HG02938 (cell line): ENCODE measurements around the gene NOL7.

ENCODE experiments used
- ATAC-seq: cut with Tn5 transposase; IDR thresholded peaks from one replicate; pipeline ENCODE4 v1.9.1; 2021; ENCODE audit warnings: mild to moderate bottlenecking, moderate library complexity; ENCODE audit not compliant: unreplicated experiment

Gene NOL7

DNA sequence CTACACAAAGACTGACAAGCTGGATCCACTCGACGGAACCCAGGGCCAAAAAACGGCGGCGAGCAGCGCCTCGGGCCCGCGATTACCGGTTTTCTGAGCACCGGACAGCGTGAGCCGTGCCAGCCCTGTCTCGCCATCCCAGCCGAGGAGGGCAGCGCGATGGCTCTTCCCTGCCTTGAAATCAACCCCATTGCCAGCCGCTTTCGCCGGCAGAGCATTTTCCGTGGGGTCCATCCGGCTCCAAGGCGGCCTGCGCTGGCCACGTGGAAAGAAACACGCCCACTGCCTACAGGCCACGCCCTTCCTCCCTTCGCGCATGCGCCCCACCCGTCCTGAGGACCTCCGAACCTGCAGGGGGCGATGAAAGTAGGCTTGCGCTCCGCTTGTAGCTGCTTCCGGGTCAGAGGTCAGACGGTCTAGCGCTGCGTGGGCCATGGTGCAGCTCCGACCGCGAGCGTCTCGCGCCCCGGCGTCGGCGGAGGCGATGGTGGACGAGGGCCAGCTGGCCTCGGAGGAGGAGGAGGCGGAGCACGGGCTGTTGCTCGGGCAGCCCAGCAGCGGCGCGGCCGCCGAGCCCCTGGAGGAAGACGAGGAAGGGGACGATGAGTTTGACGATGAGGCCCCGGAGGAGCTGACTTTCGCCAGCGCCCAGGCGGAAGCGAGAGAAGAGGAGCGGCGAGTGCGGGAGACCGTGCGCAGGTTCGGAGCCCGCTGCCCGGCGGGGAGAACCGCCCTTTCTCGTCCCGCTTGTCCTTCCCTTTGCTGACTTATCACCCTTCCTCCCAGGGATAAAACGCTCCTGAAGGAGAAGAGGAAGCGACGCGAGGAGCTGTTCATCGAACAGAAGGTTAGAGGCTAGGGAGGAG is at the start of gene NOL7:
Gene NOL7, plus strand, starts transcription at position 410 of the 866 bp plus-strand sequence. Its CDS starts 24 bp downstream, at position 434.
- ATAC-seq, result peak; percentile 88

DNA sequence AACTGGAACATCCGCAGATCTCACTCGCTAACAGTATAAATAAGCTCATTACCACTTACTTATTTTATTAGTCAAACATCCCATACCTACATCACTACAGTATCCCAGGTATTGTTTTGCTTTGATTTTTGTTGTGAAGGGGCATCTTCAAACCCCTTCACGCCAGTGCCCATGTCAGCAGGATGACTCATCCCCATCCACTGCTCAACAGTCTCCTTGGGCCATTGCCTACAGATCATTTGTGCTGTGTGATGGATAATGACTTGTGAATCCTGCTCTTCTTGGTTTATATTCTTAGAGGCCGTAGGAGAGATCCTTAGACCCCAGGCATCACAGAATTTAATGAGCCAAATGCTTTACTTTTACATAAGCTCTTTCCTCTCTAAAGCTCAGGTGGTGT is 49.2 kb upstream of the NOL7 start:
- ATAC-seq, result no peak

DNA sequence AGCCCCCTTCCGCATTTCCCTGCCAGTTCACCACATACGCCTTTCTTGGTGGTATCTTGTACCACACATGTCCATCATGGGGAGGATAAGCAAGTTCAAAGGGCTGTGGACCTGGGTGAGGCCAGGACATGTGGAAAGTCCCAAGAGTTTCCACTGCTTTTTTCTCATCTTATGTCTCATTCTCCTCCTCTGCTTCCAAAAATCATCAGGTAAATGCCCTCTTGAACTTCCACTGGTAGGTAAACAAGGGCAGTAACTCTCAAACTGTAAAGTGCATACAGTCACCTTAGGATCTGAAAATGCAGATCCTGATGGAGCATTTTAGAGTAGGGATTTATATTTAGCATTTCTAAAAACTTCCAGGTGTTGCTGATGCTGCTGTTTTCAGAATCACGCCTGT is 48.6 kb upstream of the NOL7 start:
- no peak for ATAC-seq

DNA sequence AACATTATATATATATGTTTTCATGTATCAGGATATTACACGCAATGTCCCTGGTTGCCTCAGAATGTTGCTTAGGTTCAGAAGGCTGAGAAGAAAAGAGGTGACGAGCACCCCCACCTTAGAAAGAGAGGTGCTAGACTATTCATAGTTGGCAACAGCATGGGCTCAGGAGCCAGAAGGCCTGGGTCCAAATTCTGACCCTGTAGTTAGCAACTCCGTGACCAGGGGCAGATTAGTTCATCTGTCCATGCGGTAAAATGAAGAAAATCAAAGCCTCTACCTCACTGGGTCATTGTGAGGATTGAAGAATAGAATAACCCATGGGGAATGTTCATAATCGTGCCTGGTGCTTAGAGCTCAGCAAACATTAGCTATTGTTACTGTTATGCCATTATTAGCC is 46.2 kb upstream of the NOL7 start:
- no peak for ATAC-seq

DNA sequence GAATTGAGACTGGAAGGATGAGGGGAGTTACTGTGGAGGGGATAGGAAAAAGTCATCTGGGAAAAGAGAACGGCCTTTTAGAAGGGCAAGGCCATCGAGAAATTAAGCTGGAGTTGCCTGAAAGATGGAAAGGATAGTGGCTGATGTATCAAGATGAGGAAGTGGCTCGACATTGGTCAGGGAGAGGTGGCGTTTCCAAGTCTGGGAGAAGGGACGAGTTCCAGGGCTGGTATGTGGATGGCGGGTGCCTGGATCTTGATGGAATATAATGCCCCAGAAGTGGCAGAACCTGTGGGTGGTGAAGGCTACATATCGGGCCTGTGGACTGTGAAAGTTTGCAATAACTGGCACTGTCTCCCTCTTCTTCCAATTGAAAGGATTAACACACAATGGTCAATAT is 42.9 kb upstream of the NOL7 start:
- ATAC-seq, result no peak

DNA sequence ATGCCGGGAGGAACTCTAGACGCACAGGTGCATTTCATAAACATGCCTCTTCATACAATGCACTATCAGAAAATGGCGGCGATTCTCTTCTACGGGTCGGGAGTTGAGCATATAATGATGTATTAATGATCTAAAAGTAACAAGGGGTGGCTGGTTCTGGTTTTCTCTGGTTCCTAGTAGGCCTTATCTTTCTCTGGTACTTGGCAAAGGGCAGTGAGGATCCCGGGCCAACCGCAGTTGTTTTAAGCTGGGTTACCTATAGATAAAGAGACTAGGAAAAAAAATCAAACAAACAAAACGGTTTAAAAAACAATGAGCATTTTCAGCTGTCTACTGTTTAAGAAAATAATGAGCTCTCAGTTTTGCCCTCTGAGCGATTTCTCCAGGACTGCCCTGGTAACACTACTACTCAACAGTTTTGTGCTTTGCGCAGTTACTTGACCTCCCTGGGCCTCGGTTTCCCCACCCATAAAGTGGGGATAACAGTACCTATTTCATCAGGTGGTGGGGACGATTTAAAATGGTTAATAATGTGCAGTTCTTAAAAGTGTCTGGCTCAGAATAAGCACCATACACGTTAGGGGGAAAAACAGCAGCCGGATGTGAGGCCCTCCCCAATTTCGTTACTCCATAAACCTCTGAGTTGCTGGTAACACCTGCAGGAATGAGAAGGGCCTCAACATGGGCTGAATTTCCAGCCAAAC is 42.0 kb upstream of the NOL7 start:
- no peak for ATAC-seq

DNA sequence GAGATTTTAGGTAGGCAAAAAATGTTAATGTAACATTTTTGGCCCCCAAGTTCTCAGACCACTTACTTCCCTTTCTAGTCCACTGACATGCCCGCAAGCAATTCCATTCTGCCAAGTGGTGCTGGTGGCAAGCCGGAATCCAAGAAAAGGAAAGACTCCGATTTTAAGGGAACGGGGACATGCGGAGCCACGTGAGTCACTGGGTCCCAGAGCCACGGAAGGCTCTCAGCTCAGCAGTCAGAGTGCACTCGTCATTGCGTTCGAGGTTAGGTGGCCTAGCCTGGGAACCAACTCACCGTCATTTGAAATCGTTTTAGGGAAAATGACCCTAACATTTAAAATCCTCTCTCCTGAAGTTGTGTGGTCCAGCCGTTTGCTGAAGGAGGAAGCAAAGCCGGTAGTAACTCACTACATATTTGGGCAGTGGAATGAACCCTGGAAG is 41.4 kb upstream of the NOL7 start:
- ATAC-seq, result no peak

DNA sequence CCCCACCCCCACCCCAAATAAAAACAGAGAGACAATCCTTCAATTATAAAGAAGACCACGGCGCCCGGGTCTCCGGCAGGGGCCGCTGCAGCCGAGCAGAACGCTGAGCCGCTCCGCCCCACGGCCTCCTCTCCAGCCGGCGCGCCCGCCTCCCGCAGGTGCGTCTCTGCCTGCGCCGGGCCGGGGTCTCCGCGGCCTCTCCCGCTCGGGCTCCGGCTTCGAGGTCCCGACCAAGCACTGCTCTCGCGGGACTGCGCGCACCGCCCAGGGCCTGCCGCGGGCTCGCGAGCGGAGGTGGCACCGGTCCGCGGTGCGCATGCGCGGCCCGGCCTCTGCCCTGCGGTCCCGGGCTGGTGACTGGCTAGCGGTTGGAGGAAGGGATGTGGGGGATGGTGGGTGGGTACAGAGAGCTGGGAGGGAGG is 41.0 kb upstream of the NOL7 start:
- ATAC-seq, result peak; percentile 73

DNA sequence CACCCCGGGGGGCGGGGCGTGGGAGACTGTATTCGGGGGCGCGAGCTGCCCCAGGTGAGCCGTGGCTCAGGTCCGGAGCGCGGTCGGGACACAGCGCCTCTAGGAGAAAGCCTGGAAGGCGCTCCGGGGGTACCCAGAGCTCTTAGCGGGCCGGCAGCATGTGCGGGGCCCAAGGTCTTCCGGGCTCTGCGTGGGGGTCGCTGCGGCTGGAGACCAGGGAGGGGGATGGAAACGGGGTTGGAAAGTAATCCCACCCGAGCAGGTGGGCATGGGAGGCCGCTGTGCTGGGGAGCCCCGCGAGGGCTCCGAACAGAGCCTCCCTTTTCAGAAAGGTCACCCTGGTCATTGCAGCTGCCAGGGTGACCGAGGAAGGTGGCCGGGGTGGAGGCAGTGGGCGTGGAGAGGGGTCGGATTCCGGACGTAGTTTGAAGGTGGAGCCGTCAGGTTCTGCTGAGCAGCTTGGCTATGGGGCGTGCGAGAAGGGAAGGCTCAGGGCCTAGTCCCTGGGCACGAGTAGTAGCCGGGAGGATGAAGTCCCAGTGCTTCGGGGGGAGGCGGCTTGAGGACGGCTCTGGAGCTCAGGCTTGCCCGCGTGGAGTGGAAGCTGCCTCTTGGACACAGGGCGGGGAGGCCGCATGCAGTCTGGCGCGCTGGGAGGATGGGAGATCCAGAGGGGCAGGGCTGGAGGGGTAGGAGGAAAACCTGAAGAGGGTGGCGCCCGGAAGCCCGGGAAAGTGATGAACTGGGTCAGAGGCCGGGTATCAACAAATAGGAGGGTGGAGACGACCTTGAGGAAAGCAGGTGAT is 40.4 kb upstream of the NOL7 start, which contains the start of gene SIRT5:
Gene SIRT5, plus strand, starts transcription at position 31 of the 806 bp plus-strand sequence. CDS start 9,510 bp downstream, outside the sequence.
- peak; percentile 63 for ATAC-seq

DNA sequence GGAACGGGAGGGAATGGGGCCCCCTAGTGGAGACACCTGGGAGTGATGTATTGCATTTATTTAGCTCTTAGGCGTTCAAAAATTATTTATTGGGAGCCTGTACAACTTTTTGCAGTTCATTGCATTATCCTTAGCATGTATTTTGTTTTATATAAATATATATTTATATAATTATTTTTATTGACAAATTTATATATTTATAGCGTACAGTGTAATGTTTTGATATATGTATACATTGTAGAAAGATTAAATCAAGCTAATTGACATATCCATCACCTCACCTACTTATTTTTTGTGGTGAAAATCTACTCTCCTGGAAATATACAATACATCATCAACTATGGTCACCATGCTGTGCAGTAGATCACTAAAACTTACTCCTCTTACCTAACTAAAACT is 39.8 kb upstream of the NOL7 start:
- no peak for ATAC-seq

DNA sequence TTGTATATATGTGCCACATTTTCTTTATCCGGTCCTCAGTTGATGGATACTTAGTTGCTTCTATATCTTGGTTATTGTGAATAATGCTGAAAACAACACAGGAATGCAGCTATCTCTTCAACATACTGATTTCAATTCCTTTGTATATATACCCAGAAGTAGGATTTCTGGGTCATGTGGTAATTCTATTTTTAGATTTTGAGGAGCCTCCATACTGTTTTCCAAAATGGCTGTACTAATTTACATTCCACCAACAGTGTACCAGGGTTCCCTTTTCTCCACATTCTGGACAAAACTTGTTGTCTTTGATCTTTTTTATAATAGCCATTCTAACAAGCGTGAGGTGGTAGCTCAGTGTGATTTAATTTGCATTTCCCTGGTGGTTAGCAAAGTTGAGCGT is 39.1 kb upstream of the NOL7 start:
- no peak for ATAC-seq

DNA sequence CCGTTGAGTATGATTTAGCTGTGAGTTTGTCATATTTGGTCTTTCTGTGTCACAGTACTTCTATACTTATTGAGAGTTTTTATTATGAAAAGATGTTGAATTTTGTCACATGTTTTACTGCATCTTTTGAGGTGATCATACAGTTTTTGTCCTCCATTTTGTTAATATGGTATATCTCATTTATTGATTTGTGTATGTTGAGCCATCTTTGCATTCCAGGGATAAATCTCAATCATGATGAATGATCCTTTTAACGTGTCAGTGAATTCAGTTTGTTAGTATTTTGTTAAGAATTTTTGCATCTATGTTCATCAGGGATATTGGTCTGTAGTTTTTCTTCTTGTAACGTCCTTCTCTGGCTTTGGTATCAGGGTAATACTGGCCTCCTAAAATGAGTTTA is 37.2 kb upstream of the NOL7 start:
- no peak for ATAC-seq

DNA sequence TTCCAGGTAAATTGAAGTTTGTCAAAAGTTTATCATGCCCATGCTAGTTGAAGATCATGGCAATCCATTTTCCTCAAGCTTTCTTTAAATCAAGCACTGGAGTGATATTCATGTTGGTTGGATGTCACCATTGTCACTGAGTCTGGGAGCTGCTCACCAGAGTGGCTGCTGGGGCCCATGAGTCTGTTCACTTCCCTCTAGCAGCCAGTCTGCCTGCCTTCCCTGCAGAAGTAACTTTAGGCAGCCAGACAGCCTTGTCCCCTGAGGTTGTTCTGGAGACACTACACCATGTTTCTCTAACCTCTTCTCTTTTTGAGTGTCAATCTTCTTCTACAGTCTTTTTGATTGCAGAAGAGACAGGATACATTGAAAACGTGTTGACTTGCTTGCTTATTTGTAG is 35.2 kb upstream of the NOL7 start:
- no peak for ATAC-seq

DNA sequence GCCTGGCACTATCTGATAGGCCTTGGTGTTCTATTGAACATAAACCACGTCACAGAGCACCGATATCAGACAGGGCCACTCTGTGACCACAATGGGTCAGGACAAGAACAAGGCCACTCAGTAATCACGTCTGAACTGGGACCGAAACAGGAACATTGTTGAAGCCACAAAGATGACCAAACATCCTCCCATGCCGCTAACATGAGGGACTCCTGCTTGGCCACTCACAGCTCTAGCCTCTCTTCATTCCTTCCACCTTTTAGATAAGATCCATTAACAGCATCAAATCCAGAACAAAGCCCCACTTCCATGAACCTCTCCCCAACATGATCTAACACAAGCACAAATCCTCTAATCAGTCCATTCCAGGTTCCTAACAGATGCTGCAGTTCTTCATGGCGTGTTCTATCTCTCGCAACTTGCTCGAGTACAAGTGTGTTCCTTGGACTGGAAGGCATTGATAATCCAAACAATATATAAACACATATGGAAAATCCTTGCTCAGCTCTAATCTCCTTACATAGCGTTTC is 33.4 kb upstream of the NOL7 start:
- ATAC-seq, result no peak

DNA sequence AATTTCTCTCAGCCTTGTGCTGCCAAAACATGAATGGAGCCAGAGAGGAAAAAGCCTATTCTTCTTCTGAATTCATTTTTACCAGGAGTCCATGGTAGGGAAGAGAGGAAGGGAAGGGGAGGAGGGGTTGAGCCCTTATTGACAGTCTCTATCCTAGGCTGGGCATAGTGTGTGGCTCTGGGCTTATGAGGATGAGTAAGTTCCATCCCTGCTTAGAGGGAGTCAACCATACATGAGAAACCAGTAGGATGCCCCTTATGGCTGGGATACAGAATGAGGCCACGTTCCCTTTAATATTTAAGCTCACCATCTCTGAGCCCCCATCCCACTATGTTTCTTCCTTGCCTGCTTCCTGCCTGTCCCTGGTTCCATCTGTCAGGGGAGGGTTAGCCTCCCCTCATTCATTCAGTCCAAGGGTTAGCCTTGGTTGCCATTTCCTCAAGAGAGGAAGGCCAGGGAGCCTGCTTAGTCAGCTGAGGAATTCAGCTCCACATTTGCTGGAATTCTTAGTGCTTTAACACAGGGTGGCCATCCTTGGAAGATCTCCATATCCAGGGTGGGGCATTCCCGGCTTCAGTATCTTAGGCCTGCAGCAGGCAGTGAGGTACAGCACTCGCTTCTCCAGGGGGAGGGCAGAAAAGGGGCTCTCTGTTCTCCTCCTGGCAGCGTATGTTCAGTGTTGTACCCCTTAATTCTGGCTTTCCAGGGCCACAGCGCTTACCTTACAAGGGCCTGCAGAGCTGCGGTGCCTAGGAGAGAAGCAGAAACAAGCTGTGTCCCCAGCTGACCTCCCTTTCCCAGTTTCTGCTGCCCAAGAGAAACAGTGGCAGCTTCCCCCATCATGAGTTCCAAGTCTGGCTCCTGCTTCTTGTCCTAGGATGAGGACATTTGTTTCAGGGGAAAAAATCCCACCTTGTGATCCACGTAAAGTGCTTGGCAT is 28.3 kb upstream of the NOL7 start:
- ATAC-seq, result no peak

DNA sequence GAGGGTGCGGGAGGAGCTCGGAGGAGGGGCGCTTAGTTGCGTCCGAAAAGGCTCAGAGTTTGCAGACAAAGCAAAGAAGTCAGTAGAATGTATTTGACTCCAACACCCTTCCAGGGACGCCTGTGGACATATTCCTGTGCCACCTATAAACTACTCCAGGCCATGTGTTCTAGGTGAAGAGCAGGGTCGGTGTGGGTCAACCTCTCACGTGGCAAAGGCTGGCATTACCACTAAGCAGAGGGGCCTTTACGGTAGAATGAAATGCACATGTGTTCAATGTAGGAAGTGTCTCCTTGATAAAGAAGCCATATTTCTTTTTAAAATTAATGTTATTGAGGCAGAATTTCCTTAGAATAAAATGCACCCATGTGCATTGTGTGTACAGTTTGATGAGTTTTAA is 25.3 kb upstream of the NOL7 start:
- ATAC-seq, result no peak

DNA sequence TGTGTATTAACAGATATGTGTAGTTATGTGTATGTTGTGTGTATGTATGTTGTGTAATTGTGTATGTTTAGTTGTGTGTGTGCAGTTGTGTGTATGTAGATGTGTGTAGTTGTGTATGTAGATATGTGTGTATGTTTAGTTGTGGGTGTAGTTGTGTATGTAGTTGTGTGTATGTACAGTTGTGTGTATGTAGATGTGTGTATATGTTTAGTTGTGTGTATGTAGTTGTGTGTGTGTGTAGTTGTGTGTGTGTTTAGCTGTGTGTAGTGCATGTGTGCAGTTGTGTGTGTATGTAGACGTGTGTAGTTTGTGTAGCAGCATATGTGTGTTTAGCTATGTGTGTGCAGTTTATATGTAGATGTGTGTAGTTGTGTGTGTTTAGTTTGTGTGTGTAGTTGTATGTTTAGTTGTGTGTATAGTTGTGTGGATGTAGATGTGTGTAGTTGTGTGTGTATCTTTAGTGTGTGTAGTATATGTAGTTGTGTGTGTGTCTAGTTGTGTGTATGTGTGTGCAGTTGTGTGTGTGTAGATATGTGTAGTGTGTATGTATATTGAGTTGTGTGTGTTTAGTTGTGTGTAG is 24.5 kb upstream of the NOL7 start:
- no peak for ATAC-seq

DNA sequence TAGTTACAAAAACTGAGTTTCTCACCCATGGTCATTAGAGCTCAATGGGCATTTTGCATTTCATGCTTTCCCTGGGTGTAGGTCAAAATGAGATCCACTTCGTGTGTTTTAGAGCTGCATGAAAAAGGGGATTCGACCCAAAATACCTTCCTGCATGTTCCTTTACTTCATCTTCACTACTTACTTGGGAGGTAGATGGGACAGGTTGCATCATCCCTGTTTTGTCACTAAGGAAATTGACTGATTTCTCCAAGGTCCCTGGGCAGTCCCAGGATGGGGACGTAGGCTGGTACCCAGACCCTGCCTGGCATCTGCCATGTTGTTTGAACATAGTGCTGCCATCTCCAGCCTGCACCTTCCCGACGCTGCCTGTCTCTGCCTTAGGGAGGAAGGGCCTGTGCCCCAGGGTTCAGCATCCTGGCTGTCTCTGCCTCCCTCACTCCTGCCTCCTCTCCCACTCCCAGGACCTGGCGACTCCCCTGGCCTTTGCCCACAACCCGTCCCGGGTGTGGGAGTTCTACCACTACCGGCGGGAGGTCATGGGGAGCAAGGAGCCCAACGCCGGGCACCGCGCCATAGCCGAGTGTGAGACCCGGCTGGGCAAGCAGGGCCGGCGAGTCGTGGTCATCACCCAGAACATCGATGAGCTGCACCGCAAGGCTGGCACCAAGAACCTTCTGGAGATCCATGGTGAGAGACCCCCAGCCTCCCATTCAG is 23.8 kb upstream of the NOL7 start:
- no peak for ATAC-seq

DNA sequence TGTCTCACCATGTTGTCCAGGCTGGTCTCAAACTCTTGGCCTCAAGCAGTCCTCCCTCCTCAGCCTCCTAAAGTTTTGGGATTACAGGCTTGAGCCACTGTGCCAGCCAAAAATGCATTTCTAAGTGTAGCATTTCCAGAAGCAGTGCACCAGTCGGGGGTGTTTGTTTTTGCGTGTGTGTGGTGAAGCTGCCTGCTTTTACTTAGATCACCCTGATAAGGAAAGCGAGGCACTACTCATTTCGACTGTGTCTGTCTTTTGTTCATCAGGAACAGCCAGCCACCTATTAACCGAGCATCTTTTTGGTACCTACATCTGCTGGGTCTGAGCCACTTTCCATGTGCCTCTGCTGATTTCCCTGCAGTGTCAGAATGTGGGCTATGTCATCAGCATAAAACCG is 22.0 kb upstream of the NOL7 start:
- no peak for ATAC-seq
